ENCODE measurements around the gene C4orf51.
A peak's percentile ranks its signal among the peaks of the same experiment; 100 is the strongest.

C4orf51 gene

DNA sequence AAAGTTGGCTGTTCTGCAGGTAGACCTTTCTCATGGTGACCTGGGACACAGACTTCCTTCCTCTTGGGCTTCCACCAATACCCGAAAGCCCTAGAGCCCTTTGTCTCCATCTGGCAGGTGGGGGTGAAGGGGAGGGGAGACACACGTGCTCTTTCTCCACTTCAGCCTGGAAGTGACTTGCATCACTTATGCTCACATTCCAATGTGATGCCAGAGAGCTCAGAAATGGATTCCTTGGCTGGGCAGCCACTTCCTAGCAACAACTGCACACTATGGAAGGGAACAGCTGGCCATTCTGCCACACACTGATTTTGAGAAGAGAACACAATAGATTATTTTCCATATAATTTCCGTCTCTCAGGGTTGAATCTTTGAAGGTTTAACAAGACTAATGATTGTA, 36.3 kb downstream of the C4orf51 start:
- DNase-seq, result no peak

DNA sequence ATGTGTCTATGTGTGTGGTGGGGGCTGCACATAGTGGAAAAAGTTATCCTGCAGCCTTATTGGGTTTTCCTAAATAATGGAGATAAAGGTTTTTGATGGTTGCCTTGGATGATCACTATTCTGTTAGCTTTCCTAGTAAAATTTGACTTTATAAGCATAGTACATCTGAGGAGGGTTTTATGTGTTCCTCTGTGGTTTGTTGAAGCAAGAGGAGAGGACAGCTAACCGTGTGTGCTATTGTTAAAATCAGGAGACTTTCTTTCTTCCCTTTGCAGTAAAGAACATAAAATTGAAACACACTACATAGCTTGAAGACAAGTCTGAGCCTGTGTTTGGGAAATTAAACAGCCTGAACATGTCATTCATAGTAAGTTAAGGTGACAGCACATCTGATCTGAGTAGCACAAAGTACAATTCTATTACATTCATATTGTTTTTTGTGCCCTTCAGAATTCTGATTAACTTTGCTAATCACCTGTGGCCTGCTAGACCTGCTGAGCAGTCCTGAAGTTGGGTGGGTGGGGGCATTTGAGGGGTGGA, 36.8 kb downstream of the C4orf51 start:
- DNase-seq, result no peak

DNA sequence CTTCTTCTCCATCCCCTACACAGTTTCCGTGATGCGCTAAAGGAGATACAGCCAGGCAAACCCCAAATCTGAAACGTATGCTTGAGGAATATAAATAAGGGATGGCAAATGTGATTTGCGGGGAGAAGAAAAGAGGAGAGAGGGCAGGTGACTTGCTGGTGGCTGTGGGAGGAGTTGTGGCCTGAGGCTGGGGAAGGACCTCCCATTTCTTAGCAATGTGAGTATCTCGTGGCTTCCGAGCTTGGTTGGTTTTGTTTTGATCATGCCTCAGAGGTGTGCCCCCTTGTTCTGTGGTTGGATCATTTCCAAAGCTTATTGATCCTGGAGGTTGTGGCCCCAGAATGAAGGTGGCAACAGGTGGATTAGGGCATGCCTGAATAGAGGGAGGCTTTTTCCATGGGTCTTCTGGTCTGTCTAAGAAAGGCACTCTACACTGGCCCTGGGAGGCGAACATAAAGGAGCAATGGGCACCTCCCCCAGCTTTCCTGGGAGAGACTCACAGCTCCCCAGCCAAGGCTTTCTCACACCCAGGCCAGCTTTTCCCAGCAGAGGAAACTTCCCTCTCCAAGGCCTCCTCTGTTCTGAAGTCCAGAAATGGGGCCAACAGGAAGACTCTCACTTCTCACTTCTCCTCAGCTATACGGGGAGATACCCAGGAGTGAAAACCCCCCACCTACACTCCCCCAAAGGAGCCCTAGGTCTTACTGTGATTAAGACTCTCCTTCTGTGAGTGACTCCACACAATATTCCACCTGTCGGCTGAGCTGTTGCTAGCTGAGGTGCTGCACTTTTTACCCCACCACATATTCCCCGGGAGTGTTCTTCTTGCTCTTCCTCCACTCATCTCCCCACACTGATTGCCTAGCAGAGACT, 40.0 kb downstream of the C4orf51 start:
- no peak for DNase-seq

DNA sequence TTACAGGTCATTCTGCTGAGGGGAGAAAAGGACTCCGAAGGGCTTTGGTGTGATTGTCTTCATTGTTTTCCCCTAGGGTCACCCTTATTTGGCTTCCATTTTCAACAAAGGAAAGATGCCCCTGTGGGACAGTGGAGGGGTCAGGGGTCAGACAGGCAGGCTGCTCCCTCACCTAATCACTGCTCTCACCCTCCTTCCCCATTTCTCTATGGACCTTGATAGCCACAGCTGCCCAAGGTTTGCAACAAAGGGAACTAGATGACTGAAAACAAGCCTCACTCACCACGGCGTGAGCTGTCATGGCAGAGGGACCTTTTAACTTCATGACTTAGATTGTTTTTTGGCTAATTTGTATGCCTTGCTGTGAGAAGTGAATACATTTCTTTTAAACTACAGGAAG, 40.7 kb downstream of the C4orf51 start:
- no peak for DNase-seq

DNA sequence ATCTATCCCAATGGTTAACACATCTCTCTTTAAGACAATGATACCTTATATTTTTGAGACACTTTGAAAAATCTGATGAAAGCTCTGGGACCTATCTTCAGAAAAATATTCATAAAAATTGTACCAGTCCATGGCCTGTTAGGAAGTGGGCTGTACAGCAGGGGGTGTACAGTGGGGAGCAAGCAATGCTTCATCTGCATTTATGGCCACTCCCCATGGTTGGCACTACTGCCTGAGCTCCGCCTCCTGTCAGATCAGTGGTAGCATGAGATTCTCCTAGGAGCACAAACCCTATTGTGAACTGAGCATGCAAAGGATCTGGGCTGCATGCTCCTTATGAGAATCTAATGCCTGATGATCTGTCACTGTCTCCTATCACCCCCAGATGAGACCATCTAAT, 42.6 kb downstream of the C4orf51 start:
- no peak for DNase-seq

DNA sequence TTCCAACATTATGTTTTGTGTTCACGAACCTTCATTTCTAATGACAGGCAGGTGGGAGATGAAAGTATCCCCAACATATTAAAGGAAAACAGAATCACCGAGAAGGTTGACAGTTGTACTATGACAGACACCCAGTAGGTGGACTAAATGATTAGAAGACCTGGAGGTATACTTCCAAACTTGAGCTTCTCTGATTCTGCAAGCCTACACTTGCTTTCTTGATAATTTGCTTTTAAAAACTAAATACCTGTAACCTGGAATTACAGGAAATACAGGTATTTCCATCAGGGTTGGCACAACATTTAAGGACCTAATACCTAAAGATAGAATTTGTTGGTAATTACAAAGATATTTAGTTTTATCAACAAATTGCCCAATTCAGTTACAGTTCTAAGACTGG, 43.4 kb downstream of the C4orf51 start:
- no peak for DNase-seq

DNA sequence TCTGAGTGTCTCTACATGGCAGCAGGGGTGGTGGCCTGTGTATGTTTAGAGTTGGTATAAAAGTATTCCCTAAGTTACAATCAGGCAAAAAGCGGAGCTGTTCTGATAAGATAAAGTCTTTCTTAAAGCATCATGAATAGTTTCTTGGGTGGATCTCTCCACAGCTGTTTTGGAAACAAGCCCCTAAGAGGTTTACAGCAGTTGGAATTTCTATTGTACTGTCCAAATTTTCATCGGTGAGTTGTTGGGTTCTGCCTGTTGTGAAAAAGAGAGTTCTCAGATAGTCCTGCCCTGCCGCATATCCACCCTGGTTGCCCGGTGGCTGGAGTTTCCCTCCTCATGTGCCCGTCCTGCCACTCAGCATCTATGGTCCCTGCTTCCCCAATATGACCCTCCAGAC, 50.1 kb downstream of the C4orf51 start:
- DNase-seq, result no peak

DNA sequence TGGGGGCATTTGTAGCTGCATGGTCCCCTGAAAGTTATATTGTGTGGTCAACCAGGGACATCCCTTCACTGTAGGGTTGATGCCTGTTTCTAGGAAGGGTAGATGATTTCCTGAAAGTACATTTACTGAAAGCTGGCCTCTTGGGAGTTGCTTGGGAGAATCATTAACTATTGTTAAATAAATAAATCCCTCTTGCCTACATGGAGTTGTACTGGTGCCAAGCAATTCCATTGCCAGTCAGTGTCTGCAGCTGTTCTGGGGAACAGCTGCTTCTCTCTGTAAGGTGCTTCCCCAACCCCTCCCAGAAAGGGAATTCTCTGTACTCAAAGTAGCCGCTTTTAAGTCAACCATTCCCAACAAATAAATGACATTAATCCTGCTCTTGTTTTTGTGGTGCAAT, 51.1 kb downstream of the C4orf51 start:
- DNase-seq, result no peak

DNA sequence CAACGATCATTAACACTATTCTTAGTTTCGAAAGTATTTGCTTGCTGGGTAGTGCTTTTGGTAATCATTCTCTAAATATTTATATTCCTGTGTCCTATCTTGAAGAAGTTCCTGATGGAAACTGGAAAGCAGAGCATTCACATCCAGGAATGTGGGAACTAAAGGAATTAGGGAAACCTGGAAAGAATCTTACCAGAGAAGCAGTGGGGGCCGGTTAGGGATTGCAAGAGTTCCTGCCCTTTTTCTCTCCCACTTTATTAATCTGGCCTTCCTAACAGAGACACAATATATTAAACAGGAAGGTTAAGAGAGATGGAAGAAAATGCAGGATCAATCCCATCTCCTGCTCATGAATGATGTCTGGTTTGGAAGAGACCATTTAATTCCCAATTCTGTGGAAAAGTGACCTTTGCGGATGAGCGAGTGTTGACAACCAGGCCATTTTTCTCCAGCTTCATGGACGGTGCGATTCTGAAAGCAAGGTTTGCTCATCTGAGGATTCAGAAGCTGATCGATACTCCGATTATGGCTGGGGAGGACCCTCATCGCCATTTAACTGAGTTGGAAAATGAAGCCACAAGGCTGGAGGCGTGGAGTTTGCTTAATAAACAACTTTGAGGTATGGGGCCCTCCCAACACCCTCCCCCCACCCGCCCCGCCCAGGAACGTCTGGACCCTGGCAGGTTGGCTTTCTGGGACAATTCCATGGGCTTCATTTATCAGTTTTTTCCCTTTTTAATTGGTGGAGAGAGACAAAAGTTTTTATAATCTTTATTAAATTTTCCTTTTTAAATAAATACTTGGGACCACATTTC, 52.3 kb downstream of the C4orf51 start:
- no peak for DNase-seq

DNA sequence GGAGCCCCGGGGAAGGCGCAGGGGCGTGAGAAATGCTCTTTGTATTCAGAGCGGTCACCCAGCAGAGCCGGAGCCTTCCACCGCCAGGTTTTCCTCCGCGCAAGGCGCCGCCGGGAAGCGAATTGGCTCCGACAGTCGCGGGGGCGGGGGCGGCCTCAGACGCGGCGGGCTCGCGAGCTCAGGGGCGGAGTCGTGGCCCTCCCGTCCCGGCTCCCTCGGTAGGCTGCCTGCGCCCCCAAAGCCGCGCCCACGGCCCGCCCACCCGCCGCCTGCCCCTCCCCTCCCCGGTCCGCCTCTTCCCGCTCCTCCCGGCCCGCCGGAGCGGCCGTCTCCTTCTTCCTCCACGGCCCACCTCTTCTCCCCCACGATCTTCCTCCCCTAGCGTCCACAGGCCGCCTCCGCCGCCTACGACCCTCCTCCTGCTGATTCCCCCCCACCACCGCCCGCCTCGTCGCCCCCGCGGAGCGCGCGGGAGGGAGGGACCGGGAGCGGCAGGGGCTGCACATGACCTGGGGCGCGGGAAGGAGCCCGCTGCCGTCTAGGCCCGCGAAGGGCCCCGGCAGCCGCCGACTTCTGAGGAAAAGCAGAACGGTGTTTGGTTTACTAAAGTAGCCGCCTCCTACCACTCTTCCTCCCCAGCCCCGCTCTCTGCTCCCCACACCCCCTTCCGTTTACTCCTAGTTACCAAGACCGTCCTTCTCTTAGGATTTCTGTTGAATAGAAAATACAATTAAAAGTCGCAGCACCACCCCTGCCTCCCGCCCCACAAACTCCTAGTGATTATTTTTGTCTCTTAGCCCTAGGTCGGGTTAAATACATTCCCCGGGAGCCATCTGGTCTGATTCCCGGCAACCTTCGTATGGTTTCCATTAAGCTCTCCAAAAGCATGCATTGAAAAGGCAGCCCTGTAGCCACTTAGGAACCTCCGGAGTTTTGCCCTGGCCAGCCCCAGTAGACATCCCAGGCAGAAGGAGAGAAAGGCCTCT, 53.2 kb downstream of the C4orf51 start:
- peak; percentile 87 for DNase-seq

DNA sequence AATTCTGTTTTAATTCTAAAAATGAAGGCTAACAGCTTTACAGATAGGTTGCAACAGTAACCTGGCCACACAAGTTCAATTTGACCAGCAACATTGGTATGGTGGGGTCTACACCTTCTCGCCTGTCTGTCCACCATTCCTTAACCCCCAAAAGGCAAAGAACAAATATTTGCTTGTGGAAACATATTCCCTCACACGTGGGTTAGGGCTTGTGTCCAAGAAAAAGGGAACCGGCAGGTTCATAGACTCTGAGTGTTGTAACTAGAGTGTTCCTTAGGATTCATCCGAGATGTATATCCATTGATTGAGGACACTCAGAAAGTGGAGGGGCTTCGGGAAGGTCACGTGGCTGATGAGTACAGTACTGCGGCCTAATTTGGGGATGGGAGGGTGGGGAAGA, 54.1 kb downstream of the C4orf51 start:
- no peak for DNase-seq

DNA sequence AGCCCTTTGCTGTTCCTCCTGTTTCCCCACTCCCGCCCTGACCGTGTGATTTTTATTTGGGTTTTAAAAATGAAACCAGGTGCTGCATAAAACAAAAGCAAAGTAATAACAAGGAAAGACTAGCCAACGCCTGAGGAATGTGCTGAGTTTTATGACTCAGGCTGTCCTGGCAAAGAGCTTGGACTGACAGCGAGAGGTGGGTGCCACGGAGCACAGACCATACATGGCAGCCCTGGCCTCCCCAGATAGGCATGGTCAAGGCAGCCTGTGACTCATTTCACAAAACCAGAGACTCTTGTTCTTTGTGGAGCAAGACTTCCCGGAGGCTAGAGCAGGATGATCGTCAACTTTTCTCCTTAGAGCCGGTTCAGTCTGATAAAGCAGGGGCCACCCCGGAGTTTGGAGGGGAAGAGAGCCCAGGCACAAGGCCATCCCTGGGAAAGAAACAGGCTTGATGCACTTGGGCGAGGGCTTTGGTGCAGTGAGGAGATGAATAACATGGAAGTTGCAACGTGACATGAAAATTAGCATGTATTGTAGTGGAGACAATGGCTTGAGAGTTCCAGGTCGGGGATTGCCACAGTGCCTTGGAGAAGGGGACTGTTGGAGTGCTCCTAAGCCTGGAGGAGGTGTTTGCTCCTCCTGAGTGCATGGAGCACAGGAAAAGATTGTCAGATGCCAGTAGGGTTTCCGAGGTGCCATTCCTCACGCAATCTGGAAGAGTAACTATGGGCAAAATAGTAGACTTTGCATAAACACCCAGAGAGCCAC, 54.8 kb downstream of the C4orf51 start:
- peak; percentile 92 for DNase-seq

DNA sequence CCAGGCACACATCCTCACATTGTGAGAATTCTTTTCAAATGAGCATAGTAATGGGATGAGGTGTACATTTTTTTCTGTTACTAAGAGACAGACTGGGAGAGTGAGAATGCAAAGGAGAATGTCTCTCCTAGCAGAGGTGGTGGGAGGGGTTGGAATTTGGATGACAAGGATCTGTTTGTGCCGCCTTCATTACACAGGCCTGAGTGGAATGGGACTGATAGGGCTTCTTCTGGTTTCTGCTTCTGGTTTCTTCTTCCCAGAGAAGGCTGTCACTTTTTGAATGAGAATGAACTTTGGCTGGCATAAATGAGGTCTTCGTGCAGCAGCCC, 55.4 kb downstream of the C4orf51 start:
- DNase-seq, result peak; percentile 91

DNA sequence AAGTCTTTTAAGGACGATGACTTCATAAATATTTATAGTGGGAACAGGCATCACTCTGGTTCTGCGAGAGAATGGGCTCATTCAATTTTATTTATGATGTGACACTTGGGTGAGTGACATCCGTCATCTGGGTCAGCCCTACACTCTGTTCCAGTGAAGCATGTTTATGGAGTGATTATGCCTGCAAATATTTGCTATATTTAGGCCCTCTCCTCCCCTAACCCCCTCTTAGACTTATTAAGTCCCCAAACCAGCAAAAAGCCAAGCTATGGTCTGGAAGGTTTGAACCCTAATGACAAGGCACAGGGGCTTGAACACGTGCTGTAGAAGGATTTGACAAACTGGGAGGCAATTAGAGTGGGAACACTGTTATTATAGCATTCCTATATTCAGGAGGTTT, 55.9 kb downstream of the C4orf51 start:
- DNase-seq, result no peak

DNA sequence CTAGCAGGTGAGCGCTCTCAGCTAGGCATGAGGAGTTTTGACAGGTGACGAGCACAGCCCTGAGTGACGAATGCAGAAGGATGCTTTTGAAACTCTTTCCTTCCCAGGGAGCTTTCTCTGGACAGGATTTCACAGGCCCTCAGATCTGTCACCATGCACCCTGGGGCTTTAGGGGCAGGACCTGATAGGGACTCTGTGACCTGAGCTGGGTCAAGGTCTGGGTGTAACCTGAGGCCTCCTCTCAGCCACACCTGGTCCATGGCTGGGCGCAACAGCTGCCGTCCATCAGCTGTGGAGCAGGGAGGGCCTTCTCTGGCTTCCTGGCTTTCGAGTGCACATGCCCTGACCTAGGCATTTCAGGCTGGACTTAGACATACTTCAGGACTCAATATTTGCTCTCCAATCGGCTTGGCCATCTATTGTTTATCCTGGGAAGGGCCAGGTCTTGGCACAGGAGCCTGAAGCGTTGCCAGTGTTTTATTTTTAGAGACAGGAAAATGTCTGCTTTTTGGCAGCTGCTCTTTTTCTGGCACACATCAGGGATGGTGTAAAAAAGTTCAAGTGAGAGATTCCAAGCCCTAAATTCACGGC, 56.4 kb downstream of the C4orf51 start:
- DNase-seq, result no peak

DNA sequence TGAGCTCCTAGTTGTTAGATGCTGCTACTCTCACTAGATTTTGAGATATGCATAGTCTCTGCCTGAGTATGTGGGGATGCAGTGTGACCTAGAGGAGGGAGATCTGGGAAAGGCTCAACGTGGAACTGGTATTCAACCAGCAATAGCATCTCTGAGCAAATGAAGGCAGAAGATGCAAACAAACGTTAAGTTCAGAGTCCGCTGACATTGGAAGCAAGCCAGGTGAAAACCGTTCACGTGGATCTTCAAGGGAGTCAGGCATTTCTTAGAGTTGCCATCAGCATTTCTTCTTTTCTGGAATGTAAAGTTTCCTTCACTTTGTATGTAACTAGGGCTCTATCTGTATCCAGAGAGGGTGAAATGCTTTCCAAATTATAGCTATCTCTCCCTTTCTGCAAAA, 59.9 kb downstream of the C4orf51 start:
- no peak for DNase-seq

DNA sequence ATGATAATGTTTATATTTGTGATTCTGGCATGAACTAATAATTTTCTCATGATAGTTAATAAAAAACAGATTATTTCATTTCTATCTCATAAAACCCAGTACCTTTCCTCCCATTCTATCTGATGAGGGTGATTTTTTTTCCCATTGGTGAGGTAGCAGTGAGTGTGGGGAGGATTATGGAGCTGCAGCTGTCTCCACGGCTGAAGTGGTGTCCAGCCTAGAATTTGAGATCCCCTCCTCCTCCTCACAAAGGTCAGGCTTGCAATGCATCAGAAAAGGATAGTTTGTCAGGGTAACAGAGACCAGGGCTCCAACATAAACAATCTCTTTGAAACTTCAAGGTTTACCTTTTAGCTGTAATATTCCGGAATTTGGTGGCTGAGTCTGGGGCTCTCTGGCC, 60.9 kb downstream of the C4orf51 start:
- no peak for DNase-seq

DNA sequence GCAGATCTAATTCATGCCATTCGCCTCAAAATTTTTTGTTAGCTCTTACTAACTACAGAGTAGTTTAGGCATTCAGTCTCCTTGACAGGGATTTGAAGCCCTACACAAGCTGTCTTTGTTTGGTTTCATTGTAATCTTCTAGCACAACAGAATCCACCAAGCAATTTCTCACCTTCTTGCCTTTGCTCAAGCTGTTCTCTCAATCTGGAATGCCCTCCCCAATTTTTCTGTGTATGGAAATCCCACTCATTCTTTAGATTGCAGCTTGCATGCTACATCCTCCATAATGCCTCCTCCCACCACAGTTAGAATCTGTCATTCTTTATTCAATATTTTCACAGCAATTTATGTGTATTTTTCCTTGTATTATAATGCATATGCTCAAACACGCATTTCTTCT, 63.7 kb downstream of the C4orf51 start:
- no peak for DNase-seq

DNA sequence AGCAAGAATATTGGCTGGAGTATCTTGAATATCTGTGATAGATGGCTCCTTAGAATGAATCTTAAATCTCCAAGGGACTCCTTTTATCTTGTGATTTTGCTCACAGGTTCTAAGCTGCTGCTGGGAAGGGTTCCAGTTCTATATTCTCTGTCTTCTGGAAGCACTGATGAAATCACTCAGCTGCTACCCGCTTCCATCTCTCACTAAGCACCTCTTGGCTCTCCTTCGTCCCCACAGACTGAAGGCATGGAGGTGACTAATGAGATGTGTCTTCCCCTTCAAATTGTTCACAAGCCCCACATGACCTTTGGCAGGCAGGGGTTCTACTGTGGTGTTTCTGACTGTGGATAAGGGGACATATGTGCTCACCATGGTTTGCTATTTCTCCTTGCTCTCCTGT, 75.9 kb downstream of the C4orf51 start:
- DNase-seq, result no peak

DNA sequence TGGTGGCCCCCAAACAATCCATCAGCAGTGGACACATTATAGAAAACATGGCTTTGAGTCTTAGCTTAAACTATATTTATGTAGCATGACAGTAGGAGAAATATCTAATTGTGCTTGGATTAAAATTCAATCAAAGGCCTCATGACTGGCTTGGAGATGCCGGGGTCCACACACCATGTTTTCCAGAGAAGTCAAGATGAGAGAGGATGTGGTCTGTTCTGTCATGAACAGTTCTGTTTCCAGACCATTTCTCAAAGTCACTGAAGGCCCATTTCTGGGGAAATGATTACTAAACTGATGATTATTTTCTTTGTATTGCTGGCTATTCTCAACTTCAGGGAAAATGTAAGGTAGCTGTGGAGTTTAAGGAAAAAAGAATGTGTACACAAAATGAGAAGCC, 76.3 kb downstream of the C4orf51 start:
- no peak for DNase-seq

DNA sequence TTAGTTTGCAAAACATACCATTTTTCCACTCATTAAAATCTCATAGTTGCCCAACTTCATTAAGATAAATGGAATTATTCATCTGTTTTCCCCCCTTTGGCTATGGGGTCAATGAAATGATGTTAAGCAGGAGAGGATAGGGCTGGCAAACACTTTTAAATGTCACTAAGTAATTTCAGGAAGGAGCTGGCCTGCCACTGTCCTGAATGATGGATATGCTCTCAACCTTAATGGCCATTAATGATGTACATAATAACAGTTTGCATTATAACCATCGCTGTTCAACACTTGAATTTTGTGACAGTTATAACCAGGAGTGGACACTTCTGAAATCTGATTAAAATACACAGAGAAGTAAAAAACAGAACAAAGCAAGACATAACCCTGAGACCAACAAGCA, 77.2 kb downstream of the C4orf51 start:
- DNase-seq, result no peak

DNA sequence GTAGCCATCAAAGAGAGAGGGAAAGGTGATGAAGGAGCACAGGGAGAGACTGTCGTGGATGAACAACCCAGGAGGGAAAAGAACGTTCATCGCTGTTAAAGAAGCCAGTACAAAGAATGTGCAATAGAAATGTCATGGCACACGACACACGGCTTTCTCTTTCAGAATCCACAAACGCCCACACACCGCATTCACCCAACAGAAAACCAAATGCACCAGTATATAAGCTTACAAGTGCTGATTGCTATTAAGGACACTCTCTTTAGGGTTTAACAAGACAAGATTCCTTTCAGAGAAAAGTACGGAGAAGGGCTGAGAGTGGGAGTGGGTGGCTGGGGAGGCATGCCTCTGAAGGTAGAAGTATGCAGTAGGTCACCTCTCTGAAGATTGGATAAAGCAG, 80.2 kb downstream of the C4orf51 start:
- no peak for DNase-seq
